HG03025 (cell line): Measurements from ENCODE around the gene CHAF1B.
"Not testable (repeated sequence)": the region's sequence is repeated elsewhere in the genome, so short reads cannot be mapped to it uniquely, and the experiment has no call there.

ENCODE experiments used
- ATAC-seq: cut with Tn5 transposase; IDR thresholded peaks from one replicate; pipeline ENCODE4 v1.9.1; 2021; ENCODE audit warnings: mild to moderate bottlenecking, moderate library complexity; ENCODE audit not compliant: unreplicated experiment, low FRiP score

CHAF1B gene

GRCh38 chr21:36386031-36386642 lies 945 bp downstream of the CHAF1B start:
- ATAC-seq: no peak

GRCh38 chr21:36388096-36388495 lies 2.9 kb downstream of the CHAF1B start:
- ATAC-seq: no peak

- ATAC-seq: no peak
Measured at GRCh38 chr21:36388835-36389234, 3.6 kb downstream of the CHAF1B start.

- ATAC-seq: not testable (repeated sequence)
Measured at GRCh38 chr21:36391649-36392048, 6.5 kb downstream of the CHAF1B start.

- ATAC-seq: no peak
Measured at GRCh38 chr21:36395353-36396111, 10.3 kb downstream of the CHAF1B start.

GRCh38 chr21:36396325-36396724 lies 11.1 kb downstream of the CHAF1B start:
- no peak for ATAC-seq

- ATAC-seq: no peak
Measured at GRCh38 chr21:36396971-36397370, 11.8 kb downstream of the CHAF1B start.

- ATAC-seq: no peak
Measured at GRCh38 chr21:36397606-36398005, 12.4 kb downstream of the CHAF1B start.

- not testable (repeated sequence) for ATAC-seq
Measured at GRCh38 chr21:36399736-36400135, 14.5 kb downstream of the CHAF1B start.

GRCh38 chr21:36400719-36401118 lies 15.5 kb downstream of the CHAF1B start:
- no peak for ATAC-seq

GRCh38 chr21:36402339-36402738 lies 17.1 kb downstream of the CHAF1B start:
- ATAC-seq: no peak

- ATAC-seq: no peak
Measured at GRCh38 chr21:36403713-36404112, 18.5 kb downstream of the CHAF1B start.

GRCh38 chr21:36408568-36408967 lies 23.4 kb downstream of the CHAF1B start:
- no peak for ATAC-seq

GRCh38 chr21:36411301-36411700 lies 26.1 kb downstream of the CHAF1B start:
- no peak for ATAC-seq

GRCh38 chr21:36412916-36413315 lies 27.7 kb downstream of the CHAF1B start:
- no peak for ATAC-seq

- ATAC-seq: no peak
Measured at GRCh38 chr21:36415375-36415774, 30.2 kb downstream of the CHAF1B start.

- no peak for ATAC-seq
Measured at GRCh38 chr21:36419241-36419640, 34.0 kb downstream of the CHAF1B start.

- ATAC-seq: no peak
Measured at GRCh38 chr21:36419996-36420395, 34.8 kb downstream of the CHAF1B start.

GRCh38 chr21:36420571-36421339 lies 35.6 kb downstream of the CHAF1B start:
- ATAC-seq: no peak

- ATAC-seq: no peak
Measured at GRCh38 chr21:36422279-36423098, 37.3 kb downstream of the CHAF1B start.
